HFF-Myc (cell line): ENCODE data around the gene S100A16.

Experiments
- DNase-seq: peaks from one replicate; pipeline ENCODE4 v3.0.0-alpha.2; 2011; ENCODE audit warnings: low read depth; ENCODE audit errors: extremely low read depth
- H3K4me3 ChIP-seq: replicated peaks from 2 replicates; pipeline ENCODE4 v1.5.1; 2011; ENCODE audit warnings: low read depth, mild to moderate bottlenecking, control low read depth, low read length
- TF ChIP-seq, protein P1 (sequence below): IDR thresholded peaks from 2 replicates; pipeline ENCODE4 v1.5.1; 2012; ENCODE audit warnings: mild to moderate bottlenecking, low read depth, low read length, control low read depth; ENCODE audit errors: missing control alignments

The S100A16 gene

DNA sequence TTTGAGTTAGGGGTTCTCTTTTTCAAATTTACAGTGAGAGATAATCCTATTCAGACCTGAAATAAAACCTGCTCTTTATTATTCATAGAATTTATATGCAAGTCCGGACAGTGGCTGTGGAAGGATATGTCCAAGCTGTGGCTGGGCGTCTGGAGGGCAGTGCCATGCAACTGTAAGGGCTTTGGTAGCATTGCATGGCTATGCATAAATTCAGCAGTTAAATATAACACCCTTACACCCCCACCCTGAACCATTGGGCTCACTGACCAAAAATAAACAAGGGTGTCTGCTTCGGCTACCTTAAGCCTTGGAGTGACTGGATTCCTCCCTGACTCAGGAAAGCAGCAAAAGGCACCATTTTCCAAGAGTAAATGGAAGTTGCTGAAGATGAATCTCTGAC is 26.3 kb upstream of the S100A16 start:
- DNase-seq: no peak
- TF ChIP-seq, protein P1, sequence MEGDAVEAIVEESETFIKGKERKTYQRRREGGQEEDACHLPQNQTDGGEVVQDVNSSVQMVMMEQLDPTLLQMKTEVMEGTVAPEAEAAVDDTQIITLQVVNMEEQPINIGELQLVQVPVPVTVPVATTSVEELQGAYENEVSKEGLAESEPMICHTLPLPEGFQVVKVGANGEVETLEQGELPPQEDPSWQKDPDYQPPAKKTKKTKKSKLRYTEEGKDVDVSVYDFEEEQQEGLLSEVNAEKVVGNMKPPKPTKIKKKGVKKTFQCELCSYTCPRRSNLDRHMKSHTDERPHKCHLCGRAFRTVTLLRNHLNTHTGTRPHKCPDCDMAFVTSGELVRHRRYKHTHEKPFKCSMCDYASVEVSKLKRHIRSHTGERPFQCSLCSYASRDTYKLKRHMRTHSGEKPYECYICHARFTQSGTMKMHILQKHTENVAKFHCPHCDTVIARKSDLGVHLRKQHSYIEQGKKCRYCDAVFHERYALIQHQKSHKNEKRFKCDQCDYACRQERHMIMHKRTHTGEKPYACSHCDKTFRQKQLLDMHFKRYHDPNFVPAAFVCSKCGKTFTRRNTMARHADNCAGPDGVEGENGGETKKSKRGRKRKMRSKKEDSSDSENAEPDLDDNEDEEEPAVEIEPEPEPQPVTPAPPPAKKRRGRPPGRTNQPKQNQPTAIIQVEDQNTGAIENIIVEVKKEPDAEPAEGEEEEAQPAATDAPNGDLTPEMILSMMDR: no peak
- no peak overlapping the region for H3K4me3 ChIP-seq

DNA sequence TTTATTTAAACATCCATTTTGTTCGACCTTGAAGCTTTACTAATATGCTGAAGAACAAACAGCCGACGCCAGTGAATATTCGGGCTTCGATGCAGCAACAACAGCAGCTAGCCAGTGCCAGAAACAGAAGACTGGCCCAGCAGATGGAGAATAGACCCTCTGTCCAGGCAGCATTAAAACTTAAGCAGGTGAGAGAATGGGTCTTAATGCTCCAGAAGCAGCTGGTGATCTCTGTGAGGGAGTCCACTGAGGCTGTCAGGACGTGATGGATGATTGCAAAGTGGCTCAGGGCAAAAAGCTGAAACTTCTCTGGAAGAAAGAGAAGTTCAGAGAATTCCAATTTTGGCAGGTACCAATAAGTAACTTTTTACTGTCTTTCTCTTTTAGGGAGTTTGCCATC is 25.3 kb upstream of the S100A16 start:
- TF ChIP-seq, protein P1: no peak
- DNase-seq: no peak
- no peak overlapping the region for H3K4me3 ChIP-seq

DNA sequence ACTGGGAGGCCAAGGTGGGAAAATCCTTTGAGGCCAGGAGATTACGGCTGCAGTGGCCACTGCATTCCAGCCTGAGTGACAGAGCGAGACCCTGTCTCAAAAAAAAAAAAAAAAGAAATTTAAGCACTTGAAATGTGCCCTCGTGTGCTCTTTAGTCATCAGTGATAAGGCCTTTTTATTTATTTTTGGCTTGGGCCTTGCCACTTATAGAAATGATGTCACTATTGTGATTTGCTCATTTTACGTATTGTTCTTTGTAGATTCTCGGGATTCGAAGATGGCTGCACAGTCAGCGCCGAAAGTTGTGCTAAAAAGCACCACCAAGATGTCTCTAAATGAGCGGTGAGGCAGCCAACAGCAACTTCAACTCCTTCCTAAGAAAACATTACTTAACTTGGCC is 23.4 kb upstream of the S100A16 start:
- TF ChIP-seq, protein P1: no peak
- H3K4me3 ChIP-seq: no peak overlapping the region
- no peak for DNase-seq

GRCh38 chr1:153635872-153636271 is 22.9 kb upstream of the S100A16 start:
- no peak for DNase-seq
- H3K4me3 ChIP-seq: peak overlapping the region; percentile 94
- TF ChIP-seq, protein P1: no peak

GRCh38 chr1:153633754-153634665 is 21.1 kb upstream of the S100A16 start, which contains the start of gene CHTOP:
CHTOP (plus strand) TSS chr1:153634066; CDS start chr1:153636589, 2,523 bp downstream.
- H3K4me3 ChIP-seq: peak within 1 kb of the TSS; percentile 94
- TF ChIP-seq, protein P1: no peak
- DNase-seq: peak; percentile 98

DNA sequence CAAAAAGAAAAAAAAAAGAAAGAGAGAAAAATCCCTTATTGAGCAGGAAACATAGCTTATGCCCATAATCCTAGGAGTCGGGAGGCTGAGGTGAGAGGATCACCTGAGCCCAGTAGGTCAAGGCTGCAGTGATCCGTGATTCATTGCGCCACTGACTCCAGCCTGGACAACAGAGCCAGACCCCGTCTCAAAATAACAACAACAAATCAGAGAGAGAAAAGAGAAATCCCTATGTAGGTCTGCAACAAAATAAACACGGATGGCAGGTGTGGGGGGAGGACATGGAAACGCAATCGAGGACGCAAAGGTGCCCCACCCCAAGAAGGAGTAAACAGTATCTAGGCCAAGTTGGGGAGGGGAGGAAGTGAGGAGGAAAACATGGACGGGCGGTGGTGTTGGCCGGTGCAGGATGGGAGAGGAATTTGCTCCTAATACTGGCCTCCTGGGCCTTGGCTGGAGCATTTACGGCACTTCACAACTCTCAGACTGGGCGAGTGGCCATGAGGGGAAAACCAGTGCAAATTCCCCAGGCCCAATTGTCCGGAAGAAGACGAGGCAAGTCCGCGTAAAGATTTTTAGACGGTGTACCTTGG is 20.3 kb upstream of the S100A16 start:
- H3K4me3 ChIP-seq: peak overlapping the region; percentile 94
- DNase-seq: no peak
- TF ChIP-seq, protein P1: no peak
